ENCODE results near the gene ALG12. TPM values are rescaled to one million over a fixed set of nuclear protein-coding genes. Genes with fewer than 3 reads are reported as not detected.

ALG12 gene
- total and polyA plus RNA-seq, 2 of the 13 experiments (the other 11 are each of a cell fraction or from before 2014, with no cell fraction given): 7.8 to 15.8 TPM

GRCh38 chr22:49917974-49918910 lies at the start of gene ALG12, which contains the start of gene CRELD2 (continued):
- TF ChIP-seq HMGXB4 (CRISPR knock-in tag; IDR thresholded peaks at IDR 0.05; ENCODE audit: borderline replicate concordance in 1 of 2, low read depth in 1 of 2) (peak; percentile 60 to 75; a peak in 3 of 4 replicates), SPEN (CRISPR knock-in tag; IDR thresholded peaks at IDR 0.05; ENCODE audit: low read depth) (peak; percentile 76), ZNF614 (CRISPR knock-in tag; IDR thresholded peaks at IDR 0.05; ENCODE audit: borderline replicate concordance) (0 out of 2 replicates have a peak, but pooled peaks have one; percentile 70), MAFG (CRISPR knock-in tag; IDR thresholded peaks at IDR 0.05) (no peak), ZNF451 (CRISPR knock-in tag; IDR thresholded peaks at IDR 0.05) (no peak), BORCS8-MEF2B (CRISPR knock-in tag; IDR thresholded peaks at IDR 0.05) (no peak), ZNF790 (CRISPR knock-in tag; IDR thresholded peaks at IDR 0.05; ENCODE audit: borderline replicate concordance) (no peak), ARNTL (CRISPR knock-in tag; IDR thresholded peaks at IDR 0.05) (no peak), ZNF567 (CRISPR knock-in tag; IDR thresholded peaks at IDR 0.05; ENCODE audit: borderline replicate concordance) (no peak), NR2F6 (IDR thresholded peaks at IDR 0.05) (no peak), NR2F6 (CRISPR knock-in tag; IDR thresholded peaks at IDR 0.05) (peak; percentile 20; the same call in 1 of the 2 replicates), DZIP1 (CRISPR knock-in tag; IDR thresholded peaks at IDR 0.05) (no peak), ARNT2 (CRISPR knock-in tag; IDR thresholded peaks at IDR 0.05; ENCODE audit: low read depth) (peak; percentile 56; the same call in 1 of the 2 replicates), NCOA2 (CRISPR knock-in tag; IDR thresholded peaks at IDR 0.05) (no peak; the same call in 1 of the 2 replicates), PTBP1 (IDR thresholded peaks at IDR 0.05; ENCODE audit: low read depth, low read length, poor library complexity, severe bottlenecking) (no peak), GPN1 (CRISPR knock-in tag; IDR thresholded peaks at IDR 0.05; ENCODE audit: borderline replicate concordance) (no peak), ZNF841 (CRISPR knock-in tag; IDR thresholded peaks at IDR 0.05; ENCODE audit: borderline replicate concordance) (no peak), RFX5 (IDR thresholded peaks at IDR 0.05; ENCODE audit: low read depth, low read length) (peak; percentile 49; the same call in 1 of the 2 replicates), ARNT (IDR thresholded peaks at IDR 0.05) (no peak)
- TF ChIP-seq, protein P1, sequence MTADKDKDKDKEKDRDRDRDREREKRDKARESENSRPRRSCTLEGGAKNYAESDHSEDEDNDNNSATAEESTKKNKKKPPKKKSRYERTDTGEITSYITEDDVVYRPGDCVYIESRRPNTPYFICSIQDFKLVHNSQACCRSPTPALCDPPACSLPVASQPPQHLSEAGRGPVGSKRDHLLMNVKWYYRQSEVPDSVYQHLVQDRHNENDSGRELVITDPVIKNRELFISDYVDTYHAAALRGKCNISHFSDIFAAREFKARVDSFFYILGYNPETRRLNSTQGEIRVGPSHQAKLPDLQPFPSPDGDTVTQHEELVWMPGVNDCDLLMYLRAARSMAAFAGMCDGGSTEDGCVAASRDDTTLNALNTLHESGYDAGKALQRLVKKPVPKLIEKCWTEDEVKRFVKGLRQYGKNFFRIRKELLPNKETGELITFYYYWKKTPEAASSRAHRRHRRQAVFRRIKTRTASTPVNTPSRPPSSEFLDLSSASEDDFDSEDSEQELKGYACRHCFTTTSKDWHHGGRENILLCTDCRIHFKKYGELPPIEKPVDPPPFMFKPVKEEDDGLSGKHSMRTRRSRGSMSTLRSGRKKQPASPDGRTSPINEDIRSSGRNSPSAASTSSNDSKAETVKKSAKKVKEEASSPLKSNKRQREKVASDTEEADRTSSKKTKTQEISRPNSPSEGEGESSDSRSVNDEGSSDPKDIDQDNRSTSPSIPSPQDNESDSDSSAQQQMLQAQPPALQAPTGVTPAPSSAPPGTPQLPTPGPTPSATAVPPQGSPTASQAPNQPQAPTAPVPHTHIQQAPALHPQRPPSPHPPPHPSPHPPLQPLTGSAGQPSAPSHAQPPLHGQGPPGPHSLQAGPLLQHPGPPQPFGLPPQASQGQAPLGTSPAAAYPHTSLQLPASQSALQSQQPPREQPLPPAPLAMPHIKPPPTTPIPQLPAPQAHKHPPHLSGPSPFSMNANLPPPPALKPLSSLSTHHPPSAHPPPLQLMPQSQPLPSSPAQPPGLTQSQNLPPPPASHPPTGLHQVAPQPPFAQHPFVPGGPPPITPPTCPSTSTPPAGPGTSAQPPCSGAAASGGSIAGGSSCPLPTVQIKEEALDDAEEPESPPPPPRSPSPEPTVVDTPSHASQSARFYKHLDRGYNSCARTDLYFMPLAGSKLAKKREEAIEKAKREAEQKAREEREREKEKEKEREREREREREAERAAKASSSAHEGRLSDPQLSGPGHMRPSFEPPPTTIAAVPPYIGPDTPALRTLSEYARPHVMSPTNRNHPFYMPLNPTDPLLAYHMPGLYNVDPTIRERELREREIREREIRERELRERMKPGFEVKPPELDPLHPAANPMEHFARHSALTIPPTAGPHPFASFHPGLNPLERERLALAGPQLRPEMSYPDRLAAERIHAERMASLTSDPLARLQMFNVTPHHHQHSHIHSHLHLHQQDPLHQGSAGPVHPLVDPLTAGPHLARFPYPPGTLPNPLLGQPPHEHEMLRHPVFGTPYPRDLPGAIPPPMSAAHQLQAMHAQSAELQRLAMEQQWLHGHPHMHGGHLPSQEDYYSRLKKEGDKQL (CRISPR knock-in tag; IDR thresholded peaks at IDR 0.05; ENCODE audit: low read depth): no peak
